DMS114 treated with DMSO at 0.1 percent for 48 hours (cell line): ENCODE data around the gene RNF32.
"Not testable (repeated sequence)": the region's sequence is repeated elsewhere in the genome, so short reads cannot be mapped to it uniquely, and the experiment has no call there.

Experiments used
- DNase-seq: peaks from one replicate; lab custom pipeline; 2025; ENCODE audit not compliant: unreplicated experiment; lab: John Stamatoyannopoulos, UW

The RNF32 gene

DNA sequence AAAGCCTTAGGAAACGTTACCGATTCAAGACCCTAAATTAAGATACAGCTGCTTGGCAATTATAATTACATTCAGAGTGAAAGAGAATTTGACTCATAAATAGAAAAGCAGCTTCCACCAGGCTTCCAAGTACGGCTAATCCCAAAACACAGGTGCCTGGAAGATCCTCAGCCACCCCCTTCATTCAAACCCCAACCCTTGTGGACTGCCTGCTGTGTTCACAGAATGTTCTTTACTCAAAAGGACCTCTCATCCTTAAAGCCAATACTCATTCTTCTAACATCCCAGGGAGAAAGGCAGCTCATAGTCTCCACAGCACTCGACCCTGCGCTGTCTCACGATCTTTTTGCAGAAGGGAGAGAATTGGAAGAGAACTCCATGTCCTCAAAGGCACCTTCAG lies 32.9 kb downstream of the RNF32 start:
- DNase-seq = no peak

DNA sequence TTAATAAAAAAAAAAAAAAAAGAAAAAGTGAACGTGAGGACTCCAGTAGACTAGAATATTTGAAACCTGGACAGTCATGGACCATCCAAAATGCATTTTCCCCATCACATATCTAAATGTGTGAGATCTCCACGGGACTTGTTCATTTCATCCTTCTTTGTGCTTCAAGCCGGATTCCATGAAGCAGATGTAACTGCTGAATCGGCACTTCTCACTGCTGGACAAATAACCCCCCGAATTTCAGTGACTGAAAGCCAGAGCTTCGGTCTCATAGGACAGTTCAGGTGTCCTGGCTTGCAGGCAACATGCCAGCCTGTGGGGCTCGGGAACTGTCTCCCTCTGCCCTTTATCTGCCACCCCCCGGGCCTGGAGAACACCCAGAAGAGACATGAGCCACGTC lies 33.3 kb downstream of the RNF32 start:
- DNase-seq = no peak

DNA sequence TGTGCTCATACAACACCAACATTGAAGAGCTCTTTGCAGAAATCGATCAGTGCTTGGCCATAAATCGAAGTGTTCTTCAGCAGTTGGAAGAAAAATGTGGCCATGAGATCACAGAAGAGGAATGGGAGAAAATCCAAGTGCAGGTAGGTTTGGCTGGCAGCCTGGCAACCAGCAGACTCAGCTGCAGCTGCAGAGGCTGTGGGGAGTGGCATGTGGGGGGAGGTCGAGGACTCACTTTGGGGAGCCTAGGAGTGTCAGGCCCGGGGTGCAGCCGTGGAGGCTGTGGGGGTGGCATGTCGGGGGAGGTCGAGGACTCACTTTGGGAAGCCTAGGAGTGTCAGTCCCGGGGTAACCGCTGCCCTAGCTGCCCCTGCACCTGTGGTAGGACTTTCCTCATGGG lies 35.1 kb downstream of the RNF32 start:
- no peak for DNase-seq

DNA sequence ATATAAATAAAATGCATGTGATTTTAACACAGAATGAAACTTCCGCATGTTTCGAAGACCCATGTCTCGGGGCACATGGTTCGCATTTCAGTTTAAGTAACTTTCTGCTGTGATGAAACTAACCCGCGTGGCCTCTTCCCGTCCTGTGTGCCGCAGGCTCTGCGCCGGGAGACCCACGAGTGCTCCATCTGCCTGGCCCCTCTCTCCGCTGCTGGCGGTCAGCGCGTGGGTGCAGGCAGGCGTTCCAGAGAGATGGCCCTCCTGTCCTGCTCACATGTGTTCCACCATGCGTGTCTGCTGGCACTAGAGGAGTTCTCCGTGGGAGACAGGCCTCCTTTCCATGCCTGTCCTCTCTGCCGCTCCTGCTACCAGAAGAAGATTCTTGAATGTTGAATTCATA lies 35.7 kb downstream of the RNF32 start:
- no peak for DNase-seq

DNA sequence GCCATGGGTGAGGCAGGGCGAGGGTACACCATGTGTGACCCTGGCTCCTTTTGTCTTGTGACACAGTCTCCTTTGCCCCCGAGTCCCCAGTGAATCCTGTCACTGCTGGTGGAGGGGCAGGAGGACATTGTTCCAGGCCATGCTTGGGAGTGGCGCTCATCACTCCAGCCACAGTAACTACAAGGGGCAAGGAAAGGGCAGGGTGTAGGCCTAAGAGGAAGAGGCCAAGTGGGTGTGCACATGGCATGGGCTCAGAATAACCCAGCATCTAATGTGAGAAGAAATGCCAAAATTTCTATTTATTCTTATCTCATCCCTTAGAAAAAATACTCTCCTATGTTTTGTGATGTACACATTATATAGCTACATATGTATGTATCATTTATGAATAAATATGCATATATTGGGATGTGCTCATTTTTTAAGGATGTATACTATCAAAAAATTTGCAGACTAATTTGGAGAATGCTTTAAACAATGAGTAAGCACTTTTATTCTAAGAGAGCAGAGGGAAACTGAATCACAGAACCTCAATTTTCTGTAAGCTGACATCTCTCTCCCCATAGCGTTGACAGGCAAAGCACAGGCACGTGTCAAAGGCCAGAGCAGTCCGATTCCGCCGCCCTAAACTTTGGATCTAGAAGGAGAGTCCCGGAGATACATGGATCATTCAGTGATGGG lies 36.9 kb downstream of the RNF32 start:
- no peak for DNase-seq

DNA sequence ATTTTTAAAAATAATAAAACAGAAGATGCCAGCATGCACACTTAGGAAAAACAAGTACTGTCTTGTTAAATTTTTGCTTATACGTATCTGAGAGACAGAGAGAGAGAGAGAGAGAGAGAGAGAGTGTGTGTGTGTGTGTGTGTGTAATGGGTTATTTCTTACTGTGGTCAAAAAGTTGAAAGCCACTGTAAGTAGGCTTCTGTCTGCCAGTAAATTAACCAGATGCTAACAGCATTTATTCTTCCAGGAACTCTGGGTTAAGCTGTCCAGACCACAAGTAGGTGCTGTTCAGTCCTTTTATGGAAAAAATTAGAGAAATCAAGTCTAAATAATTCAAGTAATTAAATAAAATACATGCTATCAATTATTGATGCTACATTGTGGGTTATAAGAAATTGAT lies 39.7 kb downstream of the RNF32 start:
- no peak for DNase-seq

DNA sequence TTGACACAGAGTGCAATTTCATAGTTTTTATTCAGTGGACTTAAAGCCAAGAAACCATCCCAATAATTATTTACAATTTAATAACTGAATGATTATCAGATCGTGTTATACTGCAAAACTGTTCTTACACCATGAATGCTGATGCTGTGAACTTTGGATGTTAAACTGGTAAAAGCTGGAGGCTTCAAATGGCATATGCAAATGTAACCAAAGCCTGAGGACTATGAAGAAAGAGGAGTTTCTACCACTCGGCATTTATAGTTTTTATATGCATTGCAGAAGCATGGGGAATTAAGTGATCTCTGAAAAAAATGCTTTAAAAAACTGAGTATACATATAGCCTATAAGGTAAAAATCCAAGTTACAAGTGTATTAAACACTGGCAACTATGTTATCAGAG lies 42.4 kb downstream of the RNF32 start:
- DNase-seq = no peak

DNA sequence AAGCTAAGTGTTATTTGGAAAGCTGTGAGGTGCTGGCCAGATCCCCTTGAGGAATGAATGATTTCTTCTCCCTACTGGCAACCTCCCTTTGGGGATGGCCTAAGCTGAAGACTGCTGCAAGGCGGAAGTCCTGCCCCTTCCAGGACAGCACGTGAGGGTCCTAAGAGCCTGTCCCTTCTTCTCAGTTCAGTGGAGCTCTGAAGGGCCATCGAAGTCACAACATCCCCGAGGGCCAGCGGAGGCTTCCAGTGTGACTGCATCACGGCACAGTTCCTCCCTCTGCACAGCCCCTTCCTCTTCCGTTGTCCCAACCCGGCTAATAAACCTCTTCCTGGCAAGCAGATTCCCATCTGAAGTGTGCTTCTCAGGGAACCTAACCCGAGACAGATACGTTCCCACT lies 43.7 kb downstream of the RNF32 start:
- DNase-seq = no peak

DNA sequence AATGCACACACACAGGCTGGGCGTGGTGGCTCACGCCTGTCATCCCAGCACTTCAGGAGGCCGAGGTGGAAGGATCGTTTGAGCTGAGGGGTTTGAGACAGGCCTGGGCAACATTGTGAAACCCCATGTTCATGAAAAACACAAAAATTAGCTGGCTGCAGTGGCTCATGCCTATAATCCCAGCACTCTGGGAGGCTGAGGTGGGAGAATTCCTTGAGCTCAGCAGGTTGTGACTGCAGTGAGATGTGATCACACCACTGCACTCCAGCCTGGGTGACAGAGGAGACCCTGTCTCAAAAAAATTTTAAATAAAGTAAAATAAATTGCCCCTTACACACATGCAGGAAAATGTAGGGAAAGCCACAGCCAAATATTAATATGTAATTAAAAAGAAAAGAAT lies 44.1 kb downstream of the RNF32 start:
- no peak for DNase-seq

DNA sequence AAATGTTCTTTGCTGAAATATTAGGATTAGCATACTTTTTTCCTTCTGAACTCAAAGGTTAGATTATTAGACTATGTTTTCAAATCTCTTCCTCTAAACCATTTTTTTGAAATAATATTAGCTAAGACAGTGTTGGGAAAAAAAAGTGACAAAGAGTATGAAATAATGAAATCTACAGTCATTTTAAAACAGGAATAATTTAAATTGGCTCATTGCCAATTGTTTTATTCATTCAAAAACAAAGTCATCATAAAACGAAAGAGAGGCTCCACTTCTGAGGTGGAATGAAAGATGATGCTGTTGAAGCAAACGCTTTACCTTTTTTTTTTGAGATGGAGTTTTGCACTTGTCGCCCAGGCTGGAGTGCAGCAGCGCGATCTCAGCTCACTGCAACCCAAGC lies 51.2 kb downstream of the RNF32 start:
- no peak for DNase-seq

DNA sequence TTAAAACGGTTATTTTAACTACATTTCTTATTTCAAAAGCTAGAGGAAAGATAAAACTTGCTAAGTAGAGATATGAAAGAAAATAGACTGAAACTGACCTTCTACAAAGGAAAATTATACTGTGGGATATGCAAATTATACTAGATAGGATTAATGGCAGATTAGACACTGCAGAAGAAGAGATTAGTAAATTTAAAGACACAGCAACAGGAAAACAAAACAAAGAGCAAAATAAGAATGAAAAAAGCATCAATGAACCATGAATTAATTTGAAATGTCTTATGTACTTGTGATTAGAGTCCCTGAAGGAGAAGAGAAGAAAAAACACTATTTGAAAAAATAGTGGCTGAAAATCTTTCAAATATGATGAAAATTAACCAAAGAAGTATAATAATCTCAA lies 52.3 kb downstream of the RNF32 start:
- DNase-seq = no peak

DNA sequence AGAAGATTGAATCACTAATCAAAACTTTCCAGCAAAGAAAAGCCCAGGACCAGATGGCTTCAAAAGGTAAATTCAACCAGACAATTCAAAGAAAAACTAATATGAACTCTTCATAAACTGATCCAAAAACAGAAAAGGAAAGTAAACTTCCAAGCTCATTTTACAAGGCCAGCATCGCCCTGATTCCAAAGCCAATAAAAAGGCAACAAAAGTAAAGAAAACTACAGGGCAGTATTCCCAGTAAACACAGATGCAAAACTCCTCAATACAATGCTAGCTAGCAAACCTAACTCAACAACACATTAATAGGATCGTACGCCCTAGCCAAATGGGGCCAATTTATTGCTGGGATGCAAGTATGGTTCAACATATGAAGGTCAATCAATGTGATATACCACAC lies 53.1 kb downstream of the RNF32 start:
- no peak for DNase-seq

DNA sequence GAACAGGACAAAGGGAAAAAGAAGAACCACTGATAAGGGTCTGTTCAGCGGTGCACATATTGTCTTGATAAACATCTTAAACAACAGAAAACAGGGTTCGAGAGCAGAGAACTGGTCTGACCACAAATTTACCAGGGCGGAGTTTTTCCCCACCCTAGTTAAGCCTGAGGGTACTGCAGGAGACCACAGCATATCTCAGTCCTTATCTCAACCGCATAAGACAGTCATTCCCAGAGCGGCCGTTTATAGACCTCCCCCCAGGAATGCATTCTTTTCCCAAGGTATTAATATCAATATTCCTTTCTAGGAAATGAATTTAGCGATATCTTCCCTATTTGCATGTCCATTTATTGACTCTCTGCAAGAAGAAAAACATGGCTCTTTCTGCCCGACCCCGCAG lies 56.7 kb downstream of the RNF32 start:
- DNase-seq = not testable (repeated sequence)

DNA sequence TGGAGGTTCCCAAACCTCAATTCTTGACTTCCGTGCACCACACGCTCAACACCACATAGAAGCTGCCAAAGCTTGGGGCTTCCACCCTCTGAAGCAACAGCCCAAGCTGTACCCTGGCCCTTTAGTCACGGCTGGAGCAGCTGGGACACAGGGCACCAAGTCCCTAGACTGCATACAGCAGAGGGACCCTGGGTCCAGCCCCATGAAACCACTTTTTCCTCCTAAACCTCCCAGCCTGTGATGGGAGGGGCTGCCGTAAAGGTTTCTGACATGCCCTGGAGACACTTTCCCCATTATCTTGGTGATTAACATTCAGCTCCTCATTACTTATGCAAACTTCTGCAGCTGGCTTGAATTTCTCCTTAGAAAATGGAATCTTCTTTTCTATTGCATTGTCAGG lies 57.9 kb downstream of the RNF32 start:
- DNase-seq = not testable (repeated sequence)

DNA sequence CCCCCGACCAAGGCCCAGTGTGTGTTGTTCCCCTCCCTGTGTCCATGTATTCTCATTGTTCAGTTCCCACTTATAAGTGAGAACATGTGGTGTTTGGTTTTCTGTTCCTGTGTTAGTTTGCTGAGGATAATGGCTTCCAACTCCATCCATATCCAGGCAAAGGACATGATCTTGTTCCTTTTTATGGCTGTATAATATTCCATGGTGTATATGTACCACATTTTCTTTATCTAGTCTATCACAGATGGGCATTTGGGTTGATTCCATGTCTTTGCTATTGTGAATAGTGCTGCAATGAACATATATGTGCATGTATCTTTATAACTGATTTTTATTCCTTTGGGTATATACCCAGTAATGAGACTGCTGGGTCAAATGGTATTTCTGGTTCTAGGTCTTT lies 61.2 kb downstream of the RNF32 start:
- DNase-seq = not testable (repeated sequence)

DNA sequence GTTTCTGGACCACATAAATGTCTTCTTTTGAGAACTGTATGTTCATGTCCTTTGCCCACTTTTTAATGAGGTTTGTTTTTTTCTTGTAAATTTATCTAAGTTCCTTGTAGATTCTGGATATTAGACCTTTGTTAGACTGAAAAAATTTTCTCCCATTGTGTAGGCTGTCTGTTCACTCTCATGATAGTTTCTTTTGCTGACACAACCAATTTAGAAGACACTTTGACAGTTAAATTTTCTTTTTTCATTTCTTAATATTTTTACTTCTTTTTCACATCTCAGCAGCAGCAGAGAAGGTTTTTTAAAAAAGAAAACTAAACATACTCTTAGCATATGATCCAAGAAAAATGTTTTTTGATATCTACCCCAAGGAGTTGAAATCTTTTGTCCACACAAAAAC lies 61.8 kb downstream of the RNF32 start:
- no peak for DNase-seq

DNA sequence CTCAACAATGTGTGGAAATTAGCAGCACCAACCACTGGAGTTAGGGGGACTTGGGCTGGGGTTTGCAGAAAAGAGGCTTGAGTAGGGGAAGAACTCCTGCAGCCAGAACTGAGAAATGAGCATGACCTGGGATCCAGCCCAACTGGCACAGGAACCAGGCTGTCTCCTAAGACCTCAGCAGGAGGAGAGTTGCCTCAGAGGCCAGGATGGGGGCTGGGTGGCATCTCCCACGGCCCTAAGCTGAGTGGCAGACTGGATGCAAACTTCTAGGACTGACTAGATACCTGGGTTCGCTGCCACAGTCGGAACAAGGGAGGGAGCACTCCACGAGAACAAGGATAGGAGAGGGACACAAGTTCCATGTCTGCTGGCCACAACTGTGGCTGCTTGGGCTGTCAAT lies 62.6 kb downstream of the RNF32 start:
- no peak for DNase-seq

DNA sequence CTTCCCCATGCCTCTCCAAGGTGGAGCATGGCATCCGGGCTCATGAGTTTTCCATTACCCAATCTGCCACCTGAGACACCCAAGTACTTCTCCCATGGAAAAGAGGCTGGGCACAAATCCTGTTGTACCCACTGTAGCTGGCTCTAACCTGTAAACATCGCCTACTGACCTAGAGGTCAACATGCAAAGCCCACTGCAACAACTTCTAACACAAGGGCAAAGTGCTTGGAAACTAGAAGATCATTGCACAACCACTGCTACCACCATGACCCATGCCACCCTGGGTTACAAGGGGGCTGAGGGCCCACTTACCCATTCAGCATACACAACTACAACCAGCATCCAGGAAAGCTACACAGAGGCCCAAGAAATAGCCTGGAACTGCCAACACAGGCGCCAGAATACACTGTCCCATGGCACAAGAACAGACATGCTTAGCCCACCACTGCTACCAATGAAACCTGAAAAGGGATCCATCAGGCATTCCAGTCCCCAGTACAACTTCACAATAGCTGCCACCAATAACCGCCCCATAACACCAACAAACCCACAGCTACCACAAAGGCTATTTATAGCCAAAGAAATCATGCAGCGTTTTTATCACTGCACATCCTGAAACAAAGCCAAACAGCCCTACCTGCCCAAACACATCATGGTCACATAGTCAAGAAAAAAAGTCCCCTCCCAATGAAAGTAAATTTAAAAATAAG lies 63.4 kb downstream of the RNF32 start:
- no peak for DNase-seq

DNA sequence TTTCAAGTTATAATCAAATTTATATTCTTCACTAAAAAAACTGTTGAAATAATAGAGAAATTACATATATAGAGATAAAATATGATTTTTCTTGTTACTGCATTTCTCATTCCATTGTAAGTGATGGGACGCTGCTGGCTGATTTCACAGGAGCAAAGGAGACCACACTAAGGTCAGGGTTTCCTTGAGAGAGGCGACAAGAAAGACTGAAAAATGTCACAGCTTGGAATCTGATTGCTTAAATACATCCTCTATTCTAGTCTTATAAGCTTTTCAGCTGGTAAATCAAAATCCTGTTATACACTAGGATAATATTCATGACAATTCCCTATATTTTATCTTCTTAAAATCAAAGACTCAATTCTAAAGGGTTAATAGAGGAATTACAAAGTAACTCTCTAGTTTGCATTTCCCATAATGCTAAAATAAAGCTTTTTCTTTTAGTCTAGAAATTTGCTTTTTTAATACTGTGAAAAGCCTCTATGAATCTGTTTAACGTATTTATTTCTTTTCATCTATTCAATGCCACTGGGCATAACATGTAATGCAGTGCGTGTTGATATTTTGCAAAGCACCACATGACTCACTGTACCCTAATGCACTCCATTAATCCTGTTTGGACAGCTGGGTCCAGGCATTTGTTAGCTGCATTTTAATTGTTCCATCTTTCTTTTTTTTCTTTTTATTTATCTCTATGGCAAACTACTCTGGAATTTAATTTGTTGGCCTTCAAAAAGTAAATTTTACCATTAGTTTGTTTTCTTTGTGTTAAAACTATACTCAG lies 81.7 kb downstream of the RNF32 start:
- DNase-seq = no peak

DNA sequence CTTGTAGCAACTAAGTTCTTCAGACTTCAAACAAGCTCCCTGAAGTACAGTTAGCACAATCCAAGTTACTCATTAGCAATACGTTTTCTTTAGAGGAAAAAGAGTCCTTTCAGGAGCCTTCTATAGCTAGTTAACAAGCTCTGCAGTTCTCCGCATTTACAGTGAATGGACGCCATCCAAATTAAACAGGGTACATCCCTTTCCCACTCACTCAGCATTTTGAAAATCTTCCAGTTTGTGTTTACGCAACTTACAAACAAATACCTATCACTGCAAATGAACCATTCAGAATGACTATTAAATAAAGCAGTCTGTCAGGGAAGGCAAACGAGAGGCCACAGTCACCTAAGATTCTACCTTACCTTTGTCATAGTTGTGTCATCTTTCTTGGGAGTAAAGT lies 84.5 kb downstream of the RNF32 start:
- no peak for DNase-seq

DNA sequence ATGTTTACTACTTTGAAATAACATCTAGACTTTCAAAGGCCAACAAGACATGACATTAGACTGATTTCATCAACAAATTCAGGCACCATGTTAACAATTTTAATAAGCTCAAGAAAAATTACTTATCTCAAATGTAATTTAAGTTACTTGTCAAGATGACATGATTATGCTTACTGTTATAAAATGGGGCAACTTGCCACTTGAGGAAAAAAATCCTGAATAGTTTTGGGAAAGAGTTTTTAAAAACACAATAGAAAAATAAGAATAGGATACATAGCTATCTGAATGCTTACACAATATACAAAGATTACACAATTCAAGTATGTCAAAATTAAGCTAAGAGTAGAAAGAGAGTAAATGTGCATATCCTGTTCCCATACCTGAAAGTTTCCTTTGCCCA lies 85.4 kb downstream of the RNF32 start:
- no peak for DNase-seq
